GM21737 (cell line): ENCODE measurements around the gene EGFR.

Source experiments
- ATAC-seq: cut with Tn5 transposase; IDR thresholded peaks from one replicate; pipeline ENCODE4 v1.9.1; 2021; ENCODE audit warnings: mild to moderate bottlenecking, moderate library complexity; ENCODE audit not compliant: unreplicated experiment

The EGFR gene

DNA sequence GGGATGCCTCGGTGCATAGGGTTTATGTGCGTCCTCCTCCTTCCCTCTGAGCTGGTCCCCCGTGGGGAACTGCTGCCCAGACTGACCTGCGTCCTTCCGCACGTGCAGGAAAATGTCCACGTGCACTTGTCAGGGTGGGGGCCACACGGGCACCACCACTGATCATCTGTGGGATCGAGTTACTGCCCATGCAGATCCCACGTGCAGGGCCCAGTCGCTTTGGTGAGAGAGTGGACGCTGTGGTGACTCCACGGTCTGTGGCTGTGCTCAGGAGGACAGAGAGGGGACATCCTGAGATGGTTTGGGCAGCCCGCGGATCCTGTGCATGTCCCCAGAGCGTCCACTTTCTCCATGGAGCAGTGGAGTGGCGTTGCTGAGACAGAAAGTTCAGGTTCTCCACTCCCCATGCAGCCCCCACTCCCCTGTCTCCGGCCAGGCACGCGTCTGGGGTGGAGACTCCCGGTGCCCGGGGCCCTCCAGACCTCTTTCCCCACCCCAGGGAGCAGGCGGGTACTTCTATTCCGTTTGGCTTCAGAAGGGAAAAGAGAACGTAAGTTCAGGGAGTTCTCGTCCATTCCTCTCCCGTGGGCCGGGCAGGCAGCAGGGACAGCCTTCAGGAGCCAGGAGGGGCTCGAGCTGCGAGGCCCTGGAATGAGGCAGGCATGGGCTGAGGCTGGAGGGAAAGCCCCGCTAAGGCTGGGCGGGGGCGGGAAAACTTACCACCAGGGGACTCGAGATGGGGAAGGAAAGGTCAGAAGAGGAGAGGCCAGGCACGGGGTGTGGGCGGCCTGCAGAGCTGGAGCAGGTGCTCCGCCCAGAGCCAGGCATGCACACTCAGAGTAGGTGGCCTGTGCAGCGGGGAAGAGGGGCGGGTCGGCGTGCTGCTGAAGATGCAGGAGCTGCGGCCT, 59.9 kb downstream of the EGFR start:
- ATAC-seq, result no peak

- no peak for ATAC-seq
Measured at GRCh38 chr7:55080000-55080623, 61.3 kb downstream of the EGFR start.

GRCh38 chr7:55081068-55081467, 62.3 kb downstream of the EGFR start:
- ATAC-seq, result no peak

- ATAC-seq, result no peak
Measured at GRCh38 chr7:55081472-55082227, 62.8 kb downstream of the EGFR start.

- no peak for ATAC-seq
Measured at GRCh38 chr7:55082228-55082603, 63.4 kb downstream of the EGFR start.

DNA sequence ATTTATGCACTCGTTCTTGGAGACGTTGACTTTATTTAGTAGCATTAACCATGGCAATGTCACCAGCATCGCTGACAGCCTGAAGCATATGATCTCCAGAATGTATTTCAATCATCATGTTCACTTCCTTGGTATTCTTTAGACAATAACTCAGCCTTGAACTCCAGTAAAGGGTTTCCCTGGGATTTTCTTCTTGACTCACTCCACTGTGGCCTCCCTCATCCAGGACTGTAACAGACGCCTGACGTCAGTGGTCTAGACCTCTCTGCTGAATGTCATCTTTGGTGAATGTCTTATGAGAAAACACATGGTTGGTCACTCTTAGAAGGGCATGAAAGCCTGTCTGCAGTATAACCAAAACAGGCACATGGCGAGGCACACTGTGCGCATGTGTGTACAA, 64.4 kb downstream of the EGFR start:
- ATAC-seq, result no peak

DNA sequence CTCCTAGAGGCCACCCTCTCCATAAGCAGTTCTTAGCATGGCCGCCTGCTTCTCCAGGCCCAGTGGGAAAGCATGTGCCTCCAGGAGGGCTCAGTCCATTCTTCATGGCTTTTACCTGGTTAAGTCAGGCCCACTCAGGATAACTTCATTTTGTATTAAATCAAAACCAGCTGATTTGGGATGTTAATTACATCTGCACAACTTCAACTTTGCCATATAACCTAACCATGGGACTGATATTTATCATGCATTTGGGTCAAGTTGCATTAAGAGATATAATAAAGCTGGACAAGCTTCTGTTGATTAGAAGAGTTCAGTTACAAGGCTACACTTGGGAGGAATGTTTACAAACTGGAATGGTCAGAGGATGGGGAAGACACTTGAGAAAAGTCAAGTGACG, 65.5 kb downstream of the EGFR start:
- no peak for ATAC-seq

DNA sequence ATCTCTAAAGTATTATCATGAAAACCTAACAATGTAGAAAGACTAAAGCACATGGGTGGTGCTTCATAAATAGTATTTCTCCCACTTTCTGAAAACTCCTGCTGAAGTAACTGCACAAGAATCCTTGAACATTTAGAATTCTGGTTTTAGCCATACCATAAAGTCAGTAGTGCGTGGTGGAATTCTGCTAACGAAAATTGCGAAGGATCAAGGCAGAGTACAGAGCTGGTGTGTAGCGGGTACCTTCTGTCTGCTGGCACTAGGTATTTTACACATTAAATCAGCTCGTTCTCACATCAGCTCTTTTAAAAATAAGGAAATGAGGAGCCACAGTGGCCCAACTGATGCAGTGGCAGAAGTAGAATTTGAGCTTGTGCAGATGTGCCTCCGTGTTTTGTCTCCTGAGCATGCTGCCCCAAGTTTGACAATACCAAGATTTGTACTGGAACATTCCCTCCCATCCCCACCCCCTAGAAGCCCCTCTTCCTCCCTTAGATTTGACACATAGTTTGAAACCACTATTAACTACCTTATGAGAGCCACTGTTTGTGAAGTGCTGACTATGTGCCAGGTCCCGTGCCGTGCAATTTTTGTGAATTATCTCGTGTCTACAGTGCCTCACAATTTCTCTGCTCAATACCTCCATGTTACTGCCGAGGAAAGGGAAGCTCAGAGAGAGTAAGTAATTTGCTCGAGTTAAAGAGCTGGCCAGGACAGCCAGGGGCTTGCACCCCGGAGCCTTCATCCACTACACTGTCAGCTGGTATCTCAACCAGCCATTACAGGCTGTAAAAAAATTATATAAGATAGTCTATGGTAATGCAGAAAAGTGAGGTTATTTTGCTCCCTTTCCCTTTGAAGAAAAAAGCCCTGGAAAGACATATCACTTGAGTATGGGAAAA, 66.9 kb downstream of the EGFR start:
- no peak for ATAC-seq

GRCh38 chr7:55086413-55087201, 67.8 kb downstream of the EGFR start:
- ATAC-seq, result peak; percentile 75

DNA sequence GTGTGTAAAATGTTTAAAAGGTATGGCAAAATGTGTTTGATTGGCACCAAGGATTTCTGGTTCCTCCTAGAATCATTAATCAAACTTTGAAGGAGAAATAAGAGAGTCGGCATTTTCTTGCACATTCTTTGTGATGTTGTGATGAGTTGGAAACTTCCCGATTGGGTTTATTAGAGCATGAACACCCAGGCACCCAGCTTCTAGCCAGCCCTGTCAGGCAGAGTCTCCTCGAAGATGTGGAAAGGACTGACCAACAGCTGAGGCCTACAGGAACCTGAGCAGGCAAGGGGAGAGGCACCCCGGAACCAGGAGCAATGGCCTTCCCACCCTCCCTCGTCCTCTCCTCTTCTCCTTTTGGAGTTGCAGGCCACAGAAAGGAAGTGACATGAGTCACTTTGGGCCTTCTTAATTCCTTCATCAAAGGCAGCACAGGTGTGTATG, 68.7 kb downstream of the EGFR start:
- ATAC-seq, result no peak

DNA sequence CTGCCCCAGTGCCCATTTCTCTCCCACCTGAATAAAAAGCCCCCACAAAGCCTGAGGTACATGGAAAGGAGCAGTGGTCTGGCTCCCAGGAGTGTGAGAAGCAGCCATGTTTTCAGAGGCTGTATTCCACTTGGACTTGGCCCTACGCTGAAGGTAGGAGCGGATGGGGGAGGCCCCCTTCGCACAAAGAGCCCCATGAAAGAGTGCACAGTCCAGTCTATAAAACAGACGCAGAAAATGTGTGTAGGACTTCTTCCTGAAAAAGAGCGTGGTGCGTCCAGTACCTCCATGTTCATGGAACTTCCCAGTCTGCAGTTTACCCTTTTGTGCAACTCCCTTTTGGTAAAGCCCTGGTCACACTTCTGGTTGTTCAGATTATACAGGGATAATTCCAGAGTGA, 69.3 kb downstream of the EGFR start:
- ATAC-seq, result no peak

DNA sequence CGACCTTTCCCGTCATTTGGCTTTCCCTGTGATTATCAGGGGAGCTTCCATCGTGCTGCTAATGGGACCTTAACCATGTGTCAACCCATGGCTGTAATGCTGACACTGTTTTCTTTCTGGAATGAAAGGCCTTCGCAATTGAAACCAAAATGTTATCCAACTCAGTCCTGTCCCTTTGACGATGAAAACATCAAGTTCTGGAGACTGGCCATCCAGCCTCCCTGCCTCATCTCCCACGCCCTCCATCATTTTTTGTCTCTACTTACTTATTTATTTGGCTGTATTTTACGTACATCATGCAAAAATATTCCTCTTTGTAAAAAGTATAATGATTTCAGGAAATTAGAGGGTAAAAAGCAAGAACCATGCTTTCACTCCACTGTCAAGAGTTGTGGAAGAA, 69.8 kb downstream of the EGFR start:
- no peak for ATAC-seq

DNA sequence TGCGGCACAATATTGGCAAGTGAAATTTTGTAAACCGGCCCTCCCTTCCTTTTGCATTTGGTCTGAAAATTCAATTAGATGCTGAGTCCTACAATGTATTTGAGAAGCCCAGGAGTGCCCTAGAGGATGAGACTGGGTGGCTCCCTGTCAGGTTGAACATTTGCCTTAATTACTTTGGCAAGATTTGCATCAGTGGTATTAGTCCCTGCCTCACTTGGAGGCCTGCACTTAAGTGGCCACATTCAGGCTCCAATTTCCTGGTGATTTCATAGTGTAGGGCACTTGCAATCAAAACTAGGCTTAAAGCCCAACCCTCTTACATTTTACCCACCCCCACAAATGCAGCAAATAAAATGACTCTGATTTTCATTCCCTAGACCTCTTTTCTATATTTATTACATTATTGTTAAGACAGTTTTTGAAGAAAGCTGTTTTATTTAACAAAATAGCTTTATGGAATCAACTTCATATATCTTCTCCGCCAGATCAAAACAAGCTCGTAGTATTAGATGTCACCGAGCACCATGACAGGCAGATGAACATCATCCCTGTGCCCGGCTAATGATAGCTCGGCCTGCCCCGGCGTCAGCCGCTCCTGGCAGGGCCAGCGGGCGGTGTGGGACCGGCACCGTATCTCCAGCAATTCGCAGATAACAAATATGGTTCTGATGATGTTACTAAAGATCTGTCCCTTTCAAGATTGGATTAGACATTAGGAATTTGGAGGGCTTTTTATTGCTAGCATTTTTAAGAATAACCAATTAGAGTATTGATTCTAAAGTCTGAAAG, 73.6 kb downstream of the EGFR start:
- ATAC-seq, result no peak

GRCh38 chr7:55092975-55093373, 74.2 kb downstream of the EGFR start:
- ATAC-seq, result no peak

GRCh38 chr7:55093674-55094073, 74.9 kb downstream of the EGFR start:
- no peak for ATAC-seq

DNA sequence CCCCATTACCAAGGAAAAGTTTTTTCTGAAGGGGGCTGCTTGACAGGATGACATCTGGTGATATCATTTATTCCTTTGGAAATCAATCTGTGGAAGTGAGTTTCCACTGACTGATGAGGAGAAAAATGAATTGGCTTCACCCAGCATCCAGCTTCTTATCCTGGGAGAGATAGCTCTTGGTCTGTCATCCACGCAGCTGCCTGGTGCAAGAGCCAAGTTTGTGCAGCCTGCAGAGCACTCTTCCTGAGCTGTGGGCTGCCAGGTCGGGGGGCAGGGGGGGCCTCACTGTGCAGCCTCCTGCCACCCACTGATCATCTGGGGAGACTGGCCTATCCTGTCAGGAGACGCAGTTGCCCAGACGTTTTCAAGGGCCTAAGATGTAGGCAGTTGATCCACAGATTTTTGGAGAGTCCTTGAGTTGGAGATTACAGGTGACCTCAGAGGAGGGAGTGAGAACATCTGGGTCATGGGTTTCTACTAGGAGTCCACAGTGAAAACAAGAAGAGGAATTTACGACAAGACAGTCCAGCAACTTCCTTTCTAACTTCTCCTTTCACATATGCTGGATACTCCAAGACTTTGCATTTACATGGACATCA, 75.4 kb downstream of the EGFR start:
- no peak for ATAC-seq

DNA sequence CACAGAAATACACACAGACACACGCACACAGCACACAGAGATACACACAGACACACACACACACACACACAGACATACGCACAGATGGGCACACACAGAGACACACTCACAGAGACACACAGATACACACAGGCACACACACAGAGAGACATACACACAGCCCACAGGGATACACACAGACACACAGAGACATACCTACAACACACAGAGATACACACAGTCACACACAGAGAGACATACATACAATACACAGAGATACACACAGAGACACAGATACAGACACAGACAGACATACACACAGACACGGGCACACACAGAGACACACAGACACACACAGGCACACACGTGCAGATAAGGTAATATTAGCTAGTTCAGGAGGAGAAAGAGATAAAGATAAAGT, 76.9 kb downstream of the EGFR start:
- ATAC-seq, result no peak

DNA sequence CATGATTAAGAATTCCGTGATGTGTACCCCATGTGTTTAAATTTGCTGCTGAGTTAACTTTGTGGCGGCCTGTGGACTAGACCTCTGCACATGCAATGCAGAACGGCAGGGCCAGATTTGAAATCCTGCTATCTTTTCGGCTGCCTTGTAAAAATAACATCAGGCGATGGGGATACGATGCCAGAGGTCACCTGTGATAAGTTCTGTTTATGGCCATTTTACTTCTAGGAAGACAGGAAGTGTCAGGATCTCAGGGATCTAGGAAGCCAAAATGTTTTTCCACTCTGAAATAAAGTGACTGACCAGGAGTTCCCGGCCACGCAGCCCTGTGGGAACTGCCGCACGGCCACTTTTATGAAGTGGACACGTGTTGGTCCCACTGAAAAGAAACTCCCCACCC, 77.5 kb downstream of the EGFR start:
- no peak for ATAC-seq

DNA sequence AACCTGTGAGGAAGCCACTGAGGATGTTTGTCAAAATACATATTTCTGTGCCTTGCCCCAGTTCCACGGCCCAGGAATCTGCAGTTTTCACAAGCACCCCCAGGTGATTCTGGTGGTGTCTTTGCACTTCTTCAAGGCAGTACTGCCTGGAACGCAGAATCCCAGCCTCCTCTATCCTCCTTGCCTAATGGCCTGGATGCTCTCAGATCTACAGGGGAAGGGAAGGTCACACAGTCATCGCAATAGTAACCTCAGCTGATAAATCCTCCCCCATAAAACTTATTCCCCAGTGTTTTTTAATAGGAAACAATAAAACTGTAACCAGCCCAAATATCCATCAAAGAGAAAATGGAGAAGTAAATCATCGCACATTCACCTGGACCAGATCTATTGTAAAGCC, 78.3 kb downstream of the EGFR start:
- ATAC-seq, result no peak
